ENCODE data around the gene NABP1.

NABP1 gene

DNA sequence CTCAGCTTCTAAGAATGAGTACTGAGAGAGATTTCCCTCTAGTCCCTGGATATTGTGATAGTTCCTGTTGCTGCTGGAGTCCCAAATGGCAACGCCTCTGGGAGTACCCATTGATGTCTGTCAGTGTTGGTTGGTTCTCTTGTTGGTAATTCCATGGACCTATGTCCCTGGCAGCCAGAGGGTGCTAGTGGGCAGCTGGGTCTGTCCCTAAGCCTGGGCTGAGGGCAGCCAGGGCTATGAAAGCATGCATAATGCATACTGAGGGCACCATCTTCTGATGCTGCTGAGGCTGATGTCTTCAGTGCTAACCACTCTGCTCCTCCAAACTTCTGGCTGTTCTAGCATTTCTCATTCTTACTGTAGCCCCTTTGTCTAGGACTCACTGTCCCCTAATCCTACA, 35.9 kb downstream of the NABP1 start:
- no peak for DNase-seq

DNA sequence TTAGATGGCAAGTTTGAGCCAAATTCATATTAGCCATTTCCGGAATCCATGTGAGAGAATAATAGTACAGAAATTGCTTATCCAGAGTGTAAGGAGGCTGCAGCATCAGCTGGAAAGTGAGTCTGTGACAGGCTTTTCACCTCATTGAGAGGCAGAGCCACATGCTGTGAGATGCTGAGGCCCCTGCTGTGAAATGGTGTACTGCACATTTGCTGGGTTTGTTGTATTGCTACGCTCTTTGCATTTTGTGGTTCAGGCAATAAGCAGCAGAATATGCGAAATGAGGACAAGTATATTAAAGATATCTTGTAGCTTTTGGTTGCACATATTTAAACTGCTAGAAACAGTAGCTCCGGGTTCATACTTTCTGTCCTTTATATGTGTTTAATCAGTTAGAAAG, 37.0 kb downstream of the NABP1 start:
- no peak for DNase-seq

DNA sequence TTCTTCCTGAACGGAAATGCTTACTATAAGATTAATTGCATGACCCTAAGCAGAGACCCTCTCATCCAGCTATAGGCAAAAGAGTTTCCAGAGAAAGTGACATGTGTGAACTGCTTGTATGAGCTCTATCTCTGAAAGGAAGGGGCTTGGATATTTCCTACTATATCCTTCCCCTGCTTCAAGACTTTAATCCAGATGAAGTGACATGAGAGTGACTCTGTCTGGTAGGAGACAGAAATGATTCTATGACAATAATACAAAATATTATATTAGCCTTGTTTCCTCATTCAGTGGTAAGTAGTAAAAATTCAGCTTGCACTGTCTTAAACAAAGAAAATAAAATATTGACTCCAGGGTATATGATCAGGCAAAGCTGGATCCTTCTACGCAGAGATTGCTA, 37.5 kb downstream of the NABP1 start:
- no peak for DNase-seq

DNA sequence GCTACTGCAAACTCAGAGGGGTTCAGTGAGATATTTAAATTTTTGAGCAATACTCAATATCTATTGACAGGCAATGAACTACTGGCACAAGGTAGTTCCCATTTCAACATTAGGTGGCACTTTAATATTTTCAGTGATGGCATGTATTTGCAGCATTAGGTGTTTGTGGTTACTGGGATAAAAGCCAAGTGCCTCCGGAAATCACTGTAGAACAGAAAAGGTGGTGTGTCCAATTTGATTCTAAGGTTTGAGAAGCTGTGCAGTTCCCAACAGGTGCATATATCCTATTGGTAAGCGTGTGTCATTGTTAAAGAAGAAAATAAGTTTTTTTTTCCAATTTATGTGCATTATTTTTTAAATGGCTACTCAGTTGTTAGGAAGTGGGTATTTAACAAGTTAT, 41.3 kb downstream of the NABP1 start:
- DNase-seq = no peak

DNA sequence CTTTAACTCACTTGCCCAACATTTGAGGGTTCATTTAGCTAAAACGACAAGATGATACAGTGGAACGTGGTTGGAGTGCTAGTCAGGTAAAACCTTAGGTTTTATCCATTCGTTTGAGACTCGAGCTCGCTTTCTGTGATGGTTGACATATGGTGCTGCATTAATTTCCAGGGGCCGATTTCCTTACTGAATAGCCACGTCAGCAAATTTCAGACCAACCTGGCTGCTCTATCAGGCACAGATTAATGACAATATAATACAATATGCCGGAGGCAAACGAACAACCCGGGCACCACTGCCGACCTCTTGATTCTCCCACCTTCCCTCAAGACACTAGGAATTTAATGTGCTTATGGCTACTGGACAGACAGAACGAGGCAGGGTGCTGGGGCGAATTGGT, 42.0 kb downstream of the NABP1 start:
- DNase-seq = no peak

DNA sequence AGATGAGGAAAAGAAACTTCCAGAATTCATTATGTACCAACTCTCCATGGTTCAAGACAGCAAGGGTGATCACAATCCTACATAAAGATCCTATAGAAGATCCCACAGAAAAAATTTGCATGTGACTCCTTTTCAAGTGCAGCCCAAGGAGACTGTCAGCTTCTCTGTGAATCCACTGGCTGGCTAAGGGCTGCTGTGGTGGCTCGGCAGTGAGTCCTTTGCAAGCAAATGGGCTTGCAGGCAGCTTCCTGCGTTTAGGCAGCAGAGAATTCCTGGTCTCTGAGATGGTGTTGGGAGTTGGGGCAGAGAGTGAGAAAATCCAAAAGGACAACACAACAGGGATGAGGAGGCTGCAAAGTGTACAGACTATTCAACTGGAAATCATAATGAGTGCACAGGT, 43.4 kb downstream of the NABP1 start:
- DNase-seq = no peak

DNA sequence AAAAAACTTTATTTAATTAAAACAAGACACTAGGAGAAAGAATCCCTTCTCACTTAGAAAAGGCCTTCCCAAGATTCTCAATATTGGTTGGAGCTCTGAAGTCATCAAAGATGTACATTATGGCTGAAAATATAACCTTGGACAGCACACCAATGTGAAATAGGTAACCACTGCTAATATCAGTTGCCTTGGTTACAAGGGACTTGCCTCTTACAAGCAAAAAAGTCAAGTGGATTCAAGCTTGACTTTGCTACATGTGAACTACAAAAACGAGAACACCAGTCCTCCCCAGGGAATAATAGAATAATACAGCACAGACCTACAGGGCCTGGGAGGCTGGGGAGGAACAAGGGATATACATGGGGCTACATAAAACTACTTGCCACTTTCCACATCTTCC, 46.1 kb downstream of the NABP1 start:
- no peak for DNase-seq

DNA sequence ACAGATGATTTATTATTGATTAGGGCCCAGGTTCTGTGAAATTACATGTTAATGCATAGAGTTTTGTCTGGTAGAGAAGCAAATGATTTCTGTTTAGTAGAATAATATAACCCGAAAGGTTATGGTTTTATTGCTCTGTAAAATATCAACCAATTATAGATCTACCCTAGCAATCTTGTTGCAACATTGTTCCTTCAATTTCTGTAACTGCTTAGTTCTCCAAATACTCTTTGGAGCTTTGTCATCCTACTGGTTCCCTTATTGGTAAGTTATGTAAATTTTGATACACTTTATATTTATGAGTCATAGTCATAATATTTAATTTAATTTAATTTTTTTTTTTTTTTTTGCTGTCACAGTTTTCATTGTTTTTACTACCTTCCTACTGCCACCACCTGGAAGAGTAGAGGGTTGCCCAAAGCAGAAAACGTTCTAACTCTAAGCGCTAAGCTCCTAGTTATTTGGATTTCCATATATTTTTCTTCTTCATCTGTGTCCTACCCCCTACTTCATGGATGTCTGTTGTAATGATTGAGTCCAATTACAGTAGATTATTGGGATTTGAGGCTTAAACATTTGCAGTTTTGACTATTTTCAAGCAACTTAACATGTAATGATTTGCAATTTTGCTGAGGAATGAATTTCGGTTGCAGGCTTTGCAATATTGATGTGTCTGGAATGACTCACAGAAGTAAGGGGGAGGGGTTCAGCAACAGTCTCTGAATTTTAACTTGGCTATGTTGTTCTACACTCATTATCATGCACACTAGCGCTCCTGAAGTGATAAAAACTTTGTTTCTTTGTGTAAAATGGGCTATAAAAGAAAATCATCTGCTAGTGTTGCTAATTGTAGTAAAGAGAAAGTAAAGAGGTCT, 51.1 kb downstream of the NABP1 start:
- DNase-seq = peak; percentile 53

DNA sequence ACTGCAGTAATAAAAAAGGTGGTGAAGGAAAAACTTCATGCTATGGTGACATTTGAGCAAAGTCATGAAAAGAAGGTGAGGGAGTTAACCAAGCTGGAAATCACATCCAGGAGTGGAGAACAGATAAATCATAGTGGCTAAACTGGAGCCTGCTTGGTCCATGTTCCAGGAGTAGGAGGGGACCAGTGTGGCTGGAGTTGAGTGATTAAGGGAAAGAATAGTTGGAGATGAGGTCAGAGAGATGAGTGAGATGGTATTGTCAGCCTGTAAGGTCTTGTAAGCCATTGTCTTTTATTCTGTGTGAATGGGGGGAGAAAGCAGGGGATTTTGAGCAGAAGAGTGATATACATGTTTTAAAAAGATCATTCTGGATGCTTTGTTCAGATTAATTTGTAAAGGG, 52.3 kb downstream of the NABP1 start:
- DNase-seq = no peak
